Myometrial cell (primary cell): ENCODE measurements around the gene OR52J3. TPM values are rescaled to one million over a fixed set of nuclear protein-coding genes. Genes with fewer than 3 reads are reported as not detected.

Experiments
- total RNA-seq: library from RNA; depleted of rRNA; stranded (reverse); fragments of >200 nt; gene quantifications from 2 replicates; pipeline ENCODE4 v1.2.3, GENCODE V29; 2015

OR52J3 gene
- 1.7 TPM in 1 of 2 replicates, not detected in the other for total RNA-seq

DNA sequence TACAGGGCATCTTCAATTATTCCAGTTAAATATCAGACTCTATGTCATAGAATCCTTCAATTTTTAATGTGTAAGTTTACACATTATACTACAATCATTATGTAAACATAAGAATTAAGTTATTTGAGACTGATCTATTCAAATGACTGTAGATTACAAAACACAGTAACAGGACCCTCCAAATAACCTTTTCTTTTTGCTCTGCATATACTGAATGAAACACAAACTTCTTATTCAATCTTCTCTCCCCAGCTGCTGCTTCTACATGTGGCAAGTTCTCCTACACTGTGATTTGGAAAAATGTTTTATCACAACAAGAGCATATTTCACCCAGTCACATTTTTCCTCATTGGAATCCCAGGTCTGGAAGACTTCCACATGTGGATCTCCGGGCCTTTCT, at the start of gene OR52J3:
Gene OR52J3, plus strand, starts transcription at position 301 of the 400 bp plus-strand sequence. Its CDS starts 0 bp downstream, at position 301.

DNA sequence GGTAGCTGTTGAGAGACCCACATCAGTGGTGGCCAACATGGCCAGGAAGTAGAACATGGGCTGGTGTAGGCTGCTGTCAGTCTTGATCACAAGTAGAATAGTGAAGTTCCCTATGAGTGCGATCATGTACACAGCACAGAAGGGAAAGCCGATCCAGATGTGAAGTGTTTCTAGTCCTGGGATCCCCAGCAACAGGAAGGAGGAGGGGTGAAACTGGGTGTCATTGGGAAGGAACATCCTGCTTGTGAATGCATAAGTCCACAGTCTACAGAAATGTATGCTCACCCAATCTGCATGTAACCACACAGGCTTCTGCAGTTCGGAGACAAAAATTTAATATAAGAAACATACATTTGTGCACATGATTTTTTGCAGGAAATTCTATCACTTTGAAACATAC, 13.1 kb downstream of the OR52J3 start, which contains the start of gene OR52E2:
Gene OR52E2, minus strand, starts transcription at position 237 of the 400 bp plus-strand sequence. Its CDS starts 0 bp downstream, at position 237.

DNA sequence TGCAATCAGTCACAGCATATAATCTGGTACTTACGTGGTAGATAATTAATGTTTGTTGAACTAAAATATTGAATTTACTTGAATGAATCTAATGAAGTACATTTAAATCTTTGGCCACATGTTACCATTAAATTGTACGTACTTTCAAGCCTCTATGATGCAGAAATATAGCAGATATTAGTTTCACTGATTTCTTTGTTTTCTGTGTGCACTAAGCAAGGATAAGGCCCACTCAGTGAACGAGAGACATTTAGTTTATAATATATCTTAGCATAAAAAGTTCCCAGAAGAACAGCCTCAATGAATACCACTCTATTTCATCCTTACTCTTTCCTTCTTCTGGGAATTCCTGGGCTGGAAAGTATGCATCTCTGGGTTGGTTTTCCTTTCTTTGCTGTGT, 22.9 kb downstream of the OR52J3 start, which contains the start of gene OR52E1:
Gene OR52E1, plus strand, starts transcription at position 301 of the 400 bp plus-strand sequence.

Other genes starting within 250 kb of the OR52J3 start
- not detected in 2 replicates for gene OR52R1, start 242.1 kb upstream of the OR52J3 start, total RNA-seq
- gene OR51F2, start 225.2 kb upstream of the OR52J3 start, total RNA-seq: not detected in 2 replicates
- gene OR51S1, start 197.3 kb upstream of the OR52J3 start, total RNA-seq: not detected in 2 replicates
- gene OR51T1, start 164.6 kb upstream of the OR52J3 start, total RNA-seq: not detected in 2 replicates
- gene OR51A7, start 142.7 kb upstream of the OR52J3 start, total RNA-seq: not detected in 2 replicates
- gene OR51G2, start 127.2 kb upstream of the OR52J3 start, total RNA-seq: not detected in 2 replicates
- gene OR51G1, start 122.2 kb upstream of the OR52J3 start, total RNA-seq: not detected in 2 replicates
- not detected in 2 replicates for gene OR51A4, start 98.9 kb upstream of the OR52J3 start, total RNA-seq
- gene OR51A2, start 90.8 kb upstream of the OR52J3 start, total RNA-seq: not detected in 2 replicates
- not detected in 2 replicates for gene OR51L1, start 51.7 kb upstream of the OR52J3 start, total RNA-seq
- gene OR52E2, start 13.1 kb downstream of the OR52J3 start, total RNA-seq: not detected in 2 replicates
- not detected in 2 replicates for gene OR52E1, start 23.0 kb downstream of the OR52J3 start, total RNA-seq
- gene OR52A5, start 91.8 kb downstream of the OR52J3 start, total RNA-seq: not detected in 2 replicates
- gene OR52A1, start 108.2 kb downstream of the OR52J3 start, total RNA-seq: not detected in 2 replicates
- gene OR51V1, start 154.2 kb downstream of the OR52J3 start, total RNA-seq: not detected in 2 replicates
- gene HBB, start 180.5 kb downstream of the OR52J3 start, total RNA-seq: not detected in 2 replicates
- 0.29 TPM in 1 of 2 replicates, not detected in the other for gene HBD, start 188.0 kb downstream of the OR52J3 start, total RNA-seq
- not detected in 2 replicates for gene HBG1, start 203.3 kb downstream of the OR52J3 start, total RNA-seq
- not detected in 2 replicates for gene HBG2, start 208.3 kb downstream of the OR52J3 start, total RNA-seq
- not detected in 2 replicates for gene HBE1, start 223.4 kb downstream of the OR52J3 start, total RNA-seq